Vagina (tissue), 2 donors: ENCODE data around the gene TMEM235. TPM values are rescaled to one million over a fixed set of nuclear protein-coding genes. Genes with fewer than 3 reads are reported as not detected.
A peak's percentile ranks its signal among the peaks of the same experiment; 100 is the strongest.

Experiments used
- DNase-seq, 2 donors: peaks; one replicate each; pipeline ENCODE4 v3.0.0-alpha.2; 2017; ENCODE audit errors: extremely low spot score in 2 of 2
- H3K27ac ChIP-seq: fragments of 200-600 bp; sonication (generic); one replicate; pipeline ENCODE4 v1.5.1; 2019
- H3K27me3 ChIP-seq: fragments of 200-600 bp; sonication (generic); one replicate; pipeline ENCODE4 v1.5.1; 2019
- H3K36me3 ChIP-seq, 2 donors: fragments of 200-600 bp; sonication (generic); one replicate each; pipeline ENCODE4 v1.5.1; 2017 to 2019
- H3K4me1 ChIP-seq: fragments of 200-600 bp; sonication (generic); one replicate; pipeline ENCODE4 v1.5.1; 2019
- H3K4me3 ChIP-seq, 2 donors: fragments of 200-600 bp; sonication (generic); 1 replicate in 1 of 2; 2 replicates in 1 of 2; pipeline ENCODE4 v1.5.1; 2016 to 2019
- H3K9me3 ChIP-seq: fragments of 200-600 bp; sonication (generic); one replicate; pipeline ENCODE4 v1.5.1; 2019
- CTCF ChIP-seq, 3 experiments: fragments of 450-650 bp in 2 of 3; fragments of 200-600 bp in 1 of 3; sonication (generic) in 1 of 3; IDR thresholded peaks; one replicate each; pipeline ENCODE4 v1.5.1; 2017 to 2019; ENCODE audit warnings: antibody characterized with exemption in 3 of 3, mild to moderate bottlenecking in 2 of 3, moderate library complexity in 2 of 3
- POLR2A ChIP-seq, 2 donors: fragments of 450-650 bp; IDR thresholded peaks; one replicate each; pipeline ENCODE4 v1.6.1; 2017; ENCODE audit warnings: antibody characterized with exemption in 2 of 2, mild to moderate bottlenecking in 2 of 2, moderate library complexity in 2 of 2
- POLR2AphosphoS5 ChIP-seq, 2 donors: sonication (generic); formaldehyde crosslinking; IDR thresholded peaks; one replicate each; pipeline ENCODE4 v1.9.0; 2017; ENCODE audit warnings: antibody characterized with exemption in 2 of 2, mild to moderate bottlenecking in 2 of 2, low read depth in 1 of 2; ENCODE audit not compliant: insufficient read depth in 1 of 2
- intact Hi-C: fragments of 100-400 bp; cut with DNase I; formaldehyde crosslinking; loops from one replicate; pipeline ENCODE4 v1.15.1; 2023
- total RNA-seq: library from RNA; depleted of rRNA; stranded (reverse); fragments of >200 nt; gene quantifications from one replicate; pipeline ENCODE4 v1.2.3, GENCODE V29; 2016

Gene TMEM235
- total RNA-seq, 1 donor from 2014 or later, result not detected

- peak overlapping the region; percentile 46 to 56 for H3K4me3 ChIP-seq
- no peaks in the 10 kb centered on the region for H3K27me3 ChIP-seq
- DNase-seq, result no peak
- H3K9me3 ChIP-seq, result no peaks in the 10 kb centered on the region
- H3K36me3 ChIP-seq, result no peaks in the 10 kb centered on the region
- intact Hi-C loops, result no loop called here
- TF ChIP-seq CTCF (IDR thresholded peaks at IDR 0.05), result no peak
- TF ChIP-seq POLR2AphosphoS5 (IDR thresholded peaks at IDR 0.05; ENCODE audit: insufficient read depth in 1 of 2, low read depth in 1 of 2), result no peak
- TF ChIP-seq POLR2A (IDR thresholded peaks at IDR 0.05), result no peak
- H3K27ac ChIP-seq, result peak overlapping the region; percentile 62
- H3K4me1 ChIP-seq, result peaks cover 26% of the 10 kb centered on the region
These were observed 45.3 kb upstream of the TMEM235 start for GRCh38 chr17:78185981-78186691.

- peaks cover 26% of the 10 kb centered on the region for H3K4me1 ChIP-seq
- DNase-seq, result peak in 1 of 2 donors; percentile 97
- H3K4me3 ChIP-seq, result peak within 1 kb of the TSS; percentile 46 to 56
- TF ChIP-seq POLR2A (IDR thresholded peaks at IDR 0.05), result peak in 1 of 2 donors; percentile 41
- peak; percentile 58 to 81 (median 60) for TF ChIP-seq CTCF (IDR thresholded peaks at IDR 0.05)
- peak; percentile 72 to 80 for TF ChIP-seq POLR2AphosphoS5 (IDR thresholded peaks at IDR 0.05; ENCODE audit: insufficient read depth in 1 of 2, low read depth in 1 of 2)
- H3K36me3 ChIP-seq, result no peaks in the 10 kb centered on the region
- intact Hi-C loops, result loop anchor here (1.0 kb wide), 1 partner anchor 39 kb away; no protein-coding TSS in a partner anchor
- H3K27me3 ChIP-seq, result no peaks in the 10 kb centered on the region
- H3K27ac ChIP-seq, result peak within 1 kb of the TSS; percentile 73
- no peaks in the 10 kb centered on the region for H3K9me3 ChIP-seq
These were observed 44.5 kb upstream of the TMEM235 start, which contains the start of the genes AFMID and TK1 for GRCh38 chr17:78186692-78187595. Gene AFMID, plus strand, starts transcription at chr17:78187362. Its CDS starts 9 bp downstream, at chr17:78187371. Gene TK1, minus strand, starts transcription at chr17:78187052. Its CDS starts 58 bp downstream, at chr17:78186994.

DNA sequence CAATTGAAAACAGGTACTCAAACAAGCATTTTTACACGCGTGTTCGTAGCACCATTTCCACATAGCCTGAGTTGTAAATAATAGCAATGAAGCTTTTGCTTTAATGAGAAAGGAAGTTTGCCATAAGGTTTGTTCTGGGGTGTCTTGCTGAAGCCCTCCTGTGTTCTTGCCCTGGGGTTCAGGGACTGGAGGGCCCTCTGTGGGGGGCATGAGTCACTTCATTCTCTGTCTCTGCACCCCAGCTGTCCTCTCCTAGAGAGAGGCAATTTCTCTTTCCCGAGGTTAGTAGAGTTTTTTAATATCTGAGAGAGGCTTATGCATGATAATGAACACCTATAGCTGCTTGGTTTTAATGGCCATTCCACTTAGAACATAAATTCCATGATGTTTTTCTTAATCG lies 34.7 kb upstream of the TMEM235 start:
- H3K27ac ChIP-seq, result no peak overlapping the region
- peaks cover 16% of the 10 kb centered on the region for H3K4me1 ChIP-seq
- no peak overlapping the region for H3K4me3 ChIP-seq
- TF ChIP-seq POLR2A (IDR thresholded peaks at IDR 0.05) (no peak), CTCF (IDR thresholded peaks at IDR 0.05) (no peak), POLR2AphosphoS5 (IDR thresholded peaks at IDR 0.05; ENCODE audit: insufficient read depth in 1 of 2, low read depth in 1 of 2) (no peak)
- H3K9me3 ChIP-seq, result no peaks in the 10 kb centered on the region
- intact Hi-C loops, result no loop called here
- no peaks in the 10 kb centered on the region for H3K36me3 ChIP-seq
- DNase-seq, result no peak
- no peaks in the 10 kb centered on the region for H3K27me3 ChIP-seq

- H3K4me1 ChIP-seq, result peaks cover 16% of the 10 kb centered on the region
- intact Hi-C loops, result no loop called here
- no peak for TF ChIP-seq POLR2AphosphoS5 (IDR thresholded peaks at IDR 0.05; ENCODE audit: insufficient read depth in 1 of 2, low read depth in 1 of 2)
- TF ChIP-seq POLR2A (IDR thresholded peaks at IDR 0.05), result no peak
- TF ChIP-seq CTCF (IDR thresholded peaks at IDR 0.05), result no peak
- peak overlapping the region; percentile 56 for H3K27ac ChIP-seq
- no peak overlapping the region for H3K4me3 ChIP-seq
- no peaks in the 10 kb centered on the region for H3K27me3 ChIP-seq
- DNase-seq, result no peak
- H3K36me3 ChIP-seq, result no peaks in the 10 kb centered on the region
- H3K9me3 ChIP-seq, result no peaks in the 10 kb centered on the region
These were observed 34.1 kb upstream of the TMEM235 start for GRCh38 chr17:78197147-78197832.
